PFSK-1 (cell line): ENCODE results near the gene PRRG1.

Source experiments
- POLR2AphosphoS5 ChIP-seq: IDR thresholded peaks from 2 replicates; pipeline ENCODE4 v1.6.1; 2012; ENCODE audit warnings: low read depth, mild to moderate bottlenecking, control low read depth, low read length, moderate library complexity
- REST ChIP-seq, 2 experiments: IDR thresholded peaks; 2 replicates each; pipeline versions ENCODE4 v1.6.1 to v1.8.0; 2011 to 2012; ENCODE audit warnings: low read depth in 2 of 2, low read length in 2 of 2, control low read depth in 1 of 2, inconsistent platforms in 1 of 2, mild to moderate bottlenecking in 1 of 2, moderate library complexity in 1 of 2; ENCODE audit not compliant: insufficient read depth in 1 of 2

DNA sequence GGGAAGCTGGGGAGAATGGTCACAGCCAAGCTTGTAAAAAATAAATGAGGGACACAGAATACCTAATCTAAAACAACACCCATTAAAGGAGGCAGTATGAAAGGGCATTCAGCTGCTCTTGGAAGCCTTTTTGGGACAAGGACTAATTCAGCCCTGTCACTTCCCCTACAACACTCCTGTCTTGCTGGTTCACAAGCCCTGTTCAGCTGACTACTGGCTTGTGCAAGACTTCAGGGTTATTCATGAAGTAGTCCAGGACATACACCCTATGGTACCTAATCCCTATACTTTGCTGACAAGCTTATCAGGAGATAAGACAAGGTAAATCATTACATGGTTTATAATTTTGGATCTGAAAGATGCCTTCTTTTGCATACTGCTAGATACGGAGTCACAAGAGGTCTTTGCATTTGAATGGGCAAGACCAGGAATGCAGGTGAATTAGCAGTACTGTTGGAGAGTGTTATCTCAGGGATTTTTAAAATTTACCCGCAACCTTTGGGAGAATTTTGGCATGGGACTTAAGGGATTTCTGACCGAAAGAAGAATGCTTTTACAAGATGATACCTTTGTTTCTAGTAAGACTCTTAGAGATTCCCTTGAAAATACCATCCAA, 119.1 kb downstream of the PRRG1 start:
- TF ChIP-seq REST (IDR thresholded peaks at IDR 0.05; ENCODE audit: insufficient read depth in 1 of 2, low read depth in 2 of 2, low read length in 2 of 2) (no peak), POLR2AphosphoS5 (no peak)
